NCI-H1105 treated with DMSO at 0.1 percent for 48 hours (cell line): Measurements from ENCODE around the gene FBLN1.
"Not testable (repeated sequence)": the region's sequence is repeated elsewhere in the genome, so short reads cannot be mapped to it uniquely, and the experiment has no call there.

ENCODE experiments used
- DNase-seq: peaks from one replicate; lab custom pipeline; 2025; lab: John Stamatoyannopoulos, UW

FBLN1 gene

GRCh38 chr22:45612940-45613339 is 110.3 kb downstream of the FBLN1 start:
- no peak for DNase-seq

GRCh38 chr22:45615364-45615763 is 112.7 kb downstream of the FBLN1 start:
- DNase-seq = no peak

GRCh38 chr22:45616432-45616831 is 113.7 kb downstream of the FBLN1 start:
- DNase-seq = no peak

- DNase-seq = no peak
Measured at GRCh38 chr22:45617948-45618347, 115.3 kb downstream of the FBLN1 start.

GRCh38 chr22:45620706-45621105 is 118.0 kb downstream of the FBLN1 start:
- no peak for DNase-seq

GRCh38 chr22:45621836-45622600 is 119.3 kb downstream of the FBLN1 start:
- DNase-seq = no peak

GRCh38 chr22:45623464-45624145 is 120.9 kb downstream of the FBLN1 start:
- not testable (repeated sequence) for DNase-seq

- no peak for DNase-seq
Measured at GRCh38 chr22:45626198-45626651, 123.5 kb downstream of the FBLN1 start.

- DNase-seq = no peak
Measured at GRCh38 chr22:45627489-45628233, 125.0 kb downstream of the FBLN1 start.

- no peak for DNase-seq
Measured at GRCh38 chr22:45628515-45628914, 125.8 kb downstream of the FBLN1 start.

GRCh38 chr22:45629469-45630089 is 126.9 kb downstream of the FBLN1 start:
- no peak for DNase-seq

GRCh38 chr22:45630436-45630835 is 127.8 kb downstream of the FBLN1 start:
- no peak for DNase-seq

- DNase-seq = no peak
Measured at GRCh38 chr22:45631140-45631840, 128.6 kb downstream of the FBLN1 start.

- no peak for DNase-seq
Measured at GRCh38 chr22:45631841-45632238, 129.2 kb downstream of the FBLN1 start.

GRCh38 chr22:45632791-45633515 is 130.3 kb downstream of the FBLN1 start:
- no peak for DNase-seq

- DNase-seq = no peak
Measured at GRCh38 chr22:45636683-45637082, 134.0 kb downstream of the FBLN1 start.

GRCh38 chr22:45638197-45638596 is 135.5 kb downstream of the FBLN1 start:
- no peak for DNase-seq

GRCh38 chr22:45638834-45639746 is 136.4 kb downstream of the FBLN1 start:
- DNase-seq = no peak

- DNase-seq = no peak
Measured at GRCh38 chr22:45639747-45640102, 137.0 kb downstream of the FBLN1 start.
